ENCODE results near the gene TRPV2.

GRCh38 chr17:16459271-16459670 is 43.9 kb downstream of the TRPV2 start:
- TF ChIP-seq POLR2A (IDR thresholded peaks at IDR 0.05): no peak
- no peak for TF ChIP-seq CTCF (IDR thresholded peaks at IDR 0.05)
- TF ChIP-seq POLR2AphosphoS5 (IDR thresholded peaks at IDR 0.05): no peak
